C4-2B (cell line): ENCODE data around the gene SRRT.

Experiments
- CTCF ChIP-seq: fragments of 450-650 bp; conservative IDR thresholded peaks from 2 replicates; pipeline ENCODE4 v1.5.1; 2017; ENCODE audit warnings: mild to moderate bottlenecking
- ZFX ChIP-seq: fragments of 450-650 bp; IDR thresholded peaks from 2 replicates; pipeline ENCODE4 v1.6.1; 2017

GRCh38 chr7:100866729-100867039 is 8.2 kb upstream of the SRRT start:
- TF ChIP-seq CTCF = no peak
- TF ChIP-seq ZFX = no peak
